Fibroblast of lung (primary cell): Measurements from ENCODE around the gene NEBL.

Experiments used
- CTCF ChIP-seq, 2 donors: IDR thresholded peaks in 1 of 2; conservative IDR thresholded peaks in 1 of 2; 1 replicate in 1 of 2; 2 replicates in 1 of 2; pipeline ENCODE4 v1.5.1; 2011 to 2012; ENCODE audit warnings: low read length in 2 of 2, control low read depth in 1 of 2, inconsistent platforms in 1 of 2, low read depth in 1 of 2, mild to moderate bottlenecking in 1 of 2
- EZH2 ChIP-seq: IDR thresholded peaks from 2 replicates; pipeline ENCODE4 v1.5.1; 2012; ENCODE audit warnings: low read length, control low read depth, mild to moderate bottlenecking; ENCODE audit errors: missing control alignments

GRCh38 chr10:20811131-20811530, 86.0 kb downstream of the NEBL start:
- TF ChIP-seq CTCF (conservative IDR thresholded peaks at IDR 0.05 in 1 of 2, IDR thresholded peaks at IDR 0.05 in 1 of 2; ENCODE audit: low read depth in 1 of 2, low read length in 2 of 2) (no peak), EZH2 (no peak)
